ENCODE results near the gene LAMB4. TPM values are rescaled to one million over a fixed set of nuclear protein-coding genes. Genes with fewer than 3 reads are reported as not detected.

The LAMB4 gene
- total RNA-seq, 1 donor from 2014 or later: not detected

- H3K27me3 ChIP-seq: no peaks in the 10 kb centered on the region
- no peak for TF ChIP-seq CTCF (IDR thresholded peaks at IDR 0.05)
- no peak overlapping the region for H3K27ac ChIP-seq
- no peak for DNase-seq (ENCODE audit: low spot score in 2 of 2)
- H3K4me3 ChIP-seq: no peak overlapping the region
- no peaks in the 10 kb centered on the region for H3K4me1 ChIP-seq
- no peaks in the 10 kb centered on the region for H3K36me3 ChIP-seq
- intact Hi-C loops (cut with DNase I): no loop called here
- no peaks in the 10 kb centered on the region for H3K9me3 ChIP-seq
Observed at GRCh38 chr7:108012499-108013430, 117.4 kb downstream of the LAMB4 start.

- H3K27ac ChIP-seq: no peak overlapping the region
- no peak for DNase-seq (ENCODE audit: low spot score in 2 of 2)
- intact Hi-C loops (cut with DNase I): no loop called here
- H3K36me3 ChIP-seq: no peaks in the 10 kb centered on the region
- TF ChIP-seq CTCF (IDR thresholded peaks at IDR 0.05): no peak
- H3K27me3 ChIP-seq: no peaks in the 10 kb centered on the region
- no peak overlapping the region for H3K4me3 ChIP-seq
- H3K4me1 ChIP-seq: no peaks in the 10 kb centered on the region
- H3K9me3 ChIP-seq: no peaks in the 10 kb centered on the region
Observed at GRCh38 chr7:108010377-108010776, 119.8 kb downstream of the LAMB4 start.

- Histone ChIP-seq H3K9me3 (no peaks in the 10 kb centered on the region), H3K36me3 (no peaks in the 10 kb centered on the region), H3K4me1 (no peaks in the 10 kb centered on the region), H3K27me3 (no peaks in the 10 kb centered on the region), H3K4me3 (no peak overlapping the region), H3K27ac (no peak overlapping the region)
- TF ChIP-seq CTCF (IDR thresholded peaks at IDR 0.05): no peak
- intact Hi-C loops (cut with DNase I): loop anchor here (10.0 kb wide), 1 partner anchor 265 kb away; the partner anchor contains the start of gene CBLL1
- no peak for DNase-seq (ENCODE audit: low spot score in 2 of 2)
Observed at GRCh38 chr7:108009873-108010272, 120.3 kb downstream of the LAMB4 start.

- Histone ChIP-seq H3K27me3 (no peaks in the 10 kb centered on the region), H3K27ac (no peak overlapping the region), H3K9me3 (no peaks in the 10 kb centered on the region), H3K36me3 (no peaks in the 10 kb centered on the region), H3K4me3 (no peak overlapping the region), H3K4me1 (peaks cover 0 to 4% of the 10 kb centered on the region in 2 donors)
- TF ChIP-seq CTCF (IDR thresholded peaks at IDR 0.05): no peak
- DNase-seq (ENCODE audit: low spot score in 2 of 2): no peak
- intact Hi-C loops (cut with DNase I): loop anchor here (10.0 kb wide), 1 partner anchor 264 kb away; the partner anchor contains the start of gene CBLL1
Observed at GRCh38 chr7:108008827-108009226, 121.3 kb downstream of the LAMB4 start.

GRCh38 chr7:108008240-108008639 is 121.9 kb downstream of the LAMB4 start:
- Histone ChIP-seq H3K36me3 (no peaks in the 10 kb centered on the region), H3K4me1 (peaks cover 0 to 6% of the 10 kb centered on the region in 2 donors), H3K9me3 (no peaks in the 10 kb centered on the region), H3K27me3 (no peaks in the 10 kb centered on the region), H3K27ac (no peak overlapping the region), H3K4me3 (no peak overlapping the region)
- intact Hi-C loops (cut with DNase I): loop anchor here (10.0 kb wide), 1 partner anchor 263 kb away; the partner anchor contains the start of gene CBLL1
- no peak for DNase-seq (ENCODE audit: low spot score in 2 of 2)
- TF ChIP-seq CTCF (IDR thresholded peaks at IDR 0.05): no peak
